Calu3 (cell line): ENCODE measurements around the gene SCNN1G. TPM values are rescaled to one million over a fixed set of nuclear protein-coding genes. Genes with fewer than 3 reads are reported as not detected.

Experiments used
- BruUV-seq: library from RNA; stranded (reverse); fragments of 400-500 nt; replicated peaks from 2 replicates; lab custom pipeline; 2021; lab: Mats Ljungman, UMichigan
- CTCF ChIA-PET: fragments of 300-600 bp; sonication (Branson Sonifier 250); formaldehyde crosslinking; loops from one replicate; lab custom pipeline; 2022; ENCODE audit warnings: antibody characterized with exemption; lab: Charles Lee
- DNase-seq: peaks from one replicate; pipeline ENCODE4 v3.0.0; 2022
- H3K27ac Mint-ChIP-seq: one replicate; pipeline ENCODE4 v1.8.0; 2022; ENCODE audit warnings: mixed read lengths; ENCODE audit not compliant: unreplicated experiment
- H3K27me3 Mint-ChIP-seq: one replicate; pipeline ENCODE4 v1.8.0; 2022; ENCODE audit warnings: mixed read lengths; ENCODE audit not compliant: unreplicated experiment
- H3K36me3 Mint-ChIP-seq: one replicate; pipeline ENCODE4 v1.8.0; 2022; ENCODE audit warnings: mild to moderate bottlenecking, moderate library complexity, mixed read lengths; ENCODE audit not compliant: insufficient read depth, unreplicated experiment
- H3K4me1 Mint-ChIP-seq: one replicate; pipeline ENCODE4 v1.8.0; 2022; ENCODE audit warnings: mild to moderate bottlenecking, low read depth, mixed read lengths; ENCODE audit not compliant: unreplicated experiment
- H3K4me3 Mint-ChIP-seq: one replicate; pipeline ENCODE4 v1.8.0; 2022; ENCODE audit warnings: mild to moderate bottlenecking, low read depth, moderate library complexity, mixed read lengths; ENCODE audit not compliant: unreplicated experiment
- H3K9me3 Mint-ChIP-seq: one replicate; pipeline ENCODE4 v1.8.0; 2022; ENCODE audit warnings: low read depth, mixed read lengths; ENCODE audit not compliant: unreplicated experiment
- CTCF ChIP-seq: fragments of 200-600 bp; IDR thresholded peaks from one replicate; pipeline ENCODE4 v1.8.0; 2022; ENCODE audit warnings: antibody characterized with exemption; ENCODE audit not compliant: unreplicated experiment
- intact Hi-C: fragments of 100-400 bp; cut with micrococcal nuclease; formaldehyde crosslinking; loops from one replicate; pipeline ENCODE4 v1.10.0; 2022; ENCODE audit not compliant: unreplicated experiment
- total RNA-seq: library from RNA; stranded (reverse); gene quantifications from 2 replicates; pipeline ENCODE4 v1.2.3, GENCODE V29; 2022

SCNN1G gene
- total RNA-seq, 1 experiment from 2014 or later: not detected

GRCh38 chr16:23155445-23156049, 27.0 kb upstream of the SCNN1G start:
- CTCF ChIA-PET: no interaction called here
- no peaks in the 10 kb centered on the region for H3K9me3 Mint-ChIP-seq
- no peaks in the 10 kb centered on the region for H3K4me1 Mint-ChIP-seq
- H3K27me3 Mint-ChIP-seq: peaks cover 80% of the 10 kb centered on the region
- no peak overlapping the region for H3K4me3 Mint-ChIP-seq
- no peak overlapping the region for H3K27ac Mint-ChIP-seq
- intact Hi-C loops: no loop called here
- H3K36me3 Mint-ChIP-seq: no peaks in the 10 kb centered on the region
- peak; percentile 21 for DNase-seq
- BruUV-seq: no TSS peak
- TF ChIP-seq CTCF: peak; percentile 16

GRCh38 chr16:23156110-23156509, 26.4 kb upstream of the SCNN1G start:
- no peaks in the 10 kb centered on the region for H3K9me3 Mint-ChIP-seq
- no peak for TF ChIP-seq CTCF
- no peaks in the 10 kb centered on the region for H3K4me1 Mint-ChIP-seq
- H3K27me3 Mint-ChIP-seq: peaks cover 80% of the 10 kb centered on the region
- no peak overlapping the region for H3K4me3 Mint-ChIP-seq
- no TSS peak for BruUV-seq
- CTCF ChIA-PET: no interaction called here
- H3K27ac Mint-ChIP-seq: no peak overlapping the region
- intact Hi-C loops: no loop called here
- DNase-seq: no peak
- no peaks in the 10 kb centered on the region for H3K36me3 Mint-ChIP-seq

DNA sequence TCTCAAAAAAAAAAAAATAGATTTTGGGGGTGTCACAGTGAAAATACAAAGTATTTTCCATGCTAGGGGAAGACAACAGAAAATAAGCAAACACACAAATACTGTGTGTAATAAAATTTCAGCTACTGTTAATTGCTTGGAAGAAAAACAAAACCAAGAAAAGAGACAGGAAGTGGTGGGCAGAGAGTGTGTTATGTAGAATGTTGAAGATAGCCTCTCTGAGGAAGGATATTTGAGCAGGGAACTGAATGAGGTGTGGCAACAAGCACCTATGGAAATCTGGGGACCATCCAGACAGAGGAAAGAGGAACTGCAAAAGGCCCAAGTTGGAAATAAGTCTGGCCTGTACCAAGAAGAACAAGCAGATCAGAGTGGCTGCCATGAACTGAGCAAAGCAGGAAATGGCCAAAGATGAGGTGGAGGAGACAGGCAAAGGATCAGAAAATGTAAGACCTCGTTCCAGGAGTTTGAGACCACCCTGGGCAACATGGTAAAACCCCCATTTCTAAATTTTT, 25.5 kb upstream of the SCNN1G start:
- no peaks in the 10 kb centered on the region for H3K36me3 Mint-ChIP-seq
- no TSS peak for BruUV-seq
- no peak overlapping the region for H3K27ac Mint-ChIP-seq
- H3K9me3 Mint-ChIP-seq: no peaks in the 10 kb centered on the region
- no peak for DNase-seq
- peaks cover 80% of the 10 kb centered on the region for H3K27me3 Mint-ChIP-seq
- intact Hi-C loops: no loop called here
- no peak for TF ChIP-seq CTCF
- CTCF ChIA-PET: interaction anchor here (0.7 to 0.9 kb wide), 3 partner anchors 66 to 478 kb away, joined by 3 read pairs; no protein-coding TSS in a partner anchor
- H3K4me1 Mint-ChIP-seq: no peaks in the 10 kb centered on the region
- H3K4me3 Mint-ChIP-seq: no peak overlapping the region

DNA sequence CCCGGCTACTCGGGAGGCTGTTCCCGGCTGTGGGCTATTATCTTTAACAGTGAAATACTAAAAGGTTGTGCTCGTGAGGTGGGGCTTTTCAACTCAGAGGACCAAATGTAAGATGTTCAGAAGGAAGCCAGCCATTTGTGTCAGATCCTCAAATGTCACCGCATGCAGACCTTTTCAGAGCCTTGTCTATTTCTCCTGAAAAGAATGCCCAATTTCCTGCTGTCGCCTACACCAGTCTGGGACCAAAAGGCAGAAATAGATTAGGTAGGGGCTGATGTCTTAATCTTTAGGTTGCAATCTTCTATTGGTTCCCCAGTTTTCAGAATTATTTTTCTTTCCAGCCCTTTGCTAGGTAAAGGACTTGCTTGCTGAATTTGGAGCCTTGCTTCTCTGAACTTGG, 24.4 kb upstream of the SCNN1G start:
- Mint-ChIP-seq H3K27me3 (peaks cover 86% of the 10 kb centered on the region), H3K27ac (no peak overlapping the region), H3K36me3 (no peaks in the 10 kb centered on the region), H3K4me1 (no peaks in the 10 kb centered on the region), H3K4me3 (no peak overlapping the region), H3K9me3 (no peaks in the 10 kb centered on the region)
- CTCF ChIA-PET: no interaction called here
- intact Hi-C loops: no loop called here
- DNase-seq: no peak
- TF ChIP-seq CTCF: no peak
- no TSS peak for BruUV-seq
